ENCODE data around the gene DDIT3. TPM values are rescaled to one million over a fixed set of nuclear protein-coding genes. Genes with fewer than 3 reads are reported as not detected.

DDIT3 gene
- total RNA-seq, 1 donor from 2014 or later = 17.7 TPM

DNA sequence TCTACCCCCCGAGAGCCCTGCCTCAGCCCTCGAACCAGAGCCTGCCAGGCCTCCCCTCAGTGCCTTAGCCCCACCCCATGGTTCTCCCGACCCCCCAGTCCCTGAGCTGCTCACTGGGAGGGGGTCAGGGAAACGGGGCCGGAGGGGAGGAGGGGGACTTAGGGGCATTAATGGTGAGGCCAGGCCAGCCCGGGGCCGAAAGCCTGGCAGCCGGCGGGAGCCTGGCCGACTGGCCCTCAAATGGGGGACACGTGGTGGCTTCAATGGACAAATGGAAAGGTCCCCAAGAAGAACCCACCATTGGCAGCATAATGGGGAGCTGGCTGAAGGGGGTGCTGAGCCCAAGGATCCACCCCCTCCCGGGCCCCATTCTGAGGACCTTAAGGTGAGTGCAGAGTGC lies 7.9 kb upstream of the DDIT3 start:
- Mint-ChIP-seq H3K36me3 (peaks cover 19% of the 10 kb centered on the region), H3K9me3 (no peaks in the 10 kb centered on the region), H3K27me3 (no peaks in the 10 kb centered on the region), H3K4me1 (ENCODE audit: unreplicated experiment) (peaks cover 29% of the 10 kb centered on the region), H3K4me3 (no peak overlapping the region), H3K27ac (no peak overlapping the region)
- TF ChIP-seq, protein P1, sequence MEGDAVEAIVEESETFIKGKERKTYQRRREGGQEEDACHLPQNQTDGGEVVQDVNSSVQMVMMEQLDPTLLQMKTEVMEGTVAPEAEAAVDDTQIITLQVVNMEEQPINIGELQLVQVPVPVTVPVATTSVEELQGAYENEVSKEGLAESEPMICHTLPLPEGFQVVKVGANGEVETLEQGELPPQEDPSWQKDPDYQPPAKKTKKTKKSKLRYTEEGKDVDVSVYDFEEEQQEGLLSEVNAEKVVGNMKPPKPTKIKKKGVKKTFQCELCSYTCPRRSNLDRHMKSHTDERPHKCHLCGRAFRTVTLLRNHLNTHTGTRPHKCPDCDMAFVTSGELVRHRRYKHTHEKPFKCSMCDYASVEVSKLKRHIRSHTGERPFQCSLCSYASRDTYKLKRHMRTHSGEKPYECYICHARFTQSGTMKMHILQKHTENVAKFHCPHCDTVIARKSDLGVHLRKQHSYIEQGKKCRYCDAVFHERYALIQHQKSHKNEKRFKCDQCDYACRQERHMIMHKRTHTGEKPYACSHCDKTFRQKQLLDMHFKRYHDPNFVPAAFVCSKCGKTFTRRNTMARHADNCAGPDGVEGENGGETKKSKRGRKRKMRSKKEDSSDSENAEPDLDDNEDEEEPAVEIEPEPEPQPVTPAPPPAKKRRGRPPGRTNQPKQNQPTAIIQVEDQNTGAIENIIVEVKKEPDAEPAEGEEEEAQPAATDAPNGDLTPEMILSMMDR (conservative IDR thresholded peaks at IDR 0.05) = no peak
- no peak for DNase-seq (ENCODE audit: extremely low spot score, unreplicated experiment)

DNA sequence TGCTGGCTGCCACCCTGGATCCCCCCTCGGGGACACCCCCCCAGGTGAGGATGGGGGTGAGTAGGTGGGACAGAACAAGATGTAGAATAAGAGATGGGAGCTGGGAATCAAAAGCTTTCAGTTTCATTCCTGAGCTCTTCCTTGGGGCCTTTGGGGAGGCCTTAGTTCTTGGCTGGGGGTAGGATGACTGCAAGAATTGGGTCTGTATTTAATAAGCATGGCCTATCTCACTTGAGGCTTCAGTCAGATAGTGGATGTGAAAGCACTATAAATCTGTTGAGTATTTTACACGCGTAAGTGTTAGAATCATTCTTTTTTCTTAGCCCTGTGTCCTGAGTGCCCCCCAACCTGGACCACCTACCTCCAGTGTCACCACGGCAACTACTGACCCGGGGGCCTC lies 6.9 kb upstream of the DDIT3 start:
- H3K4me3 Mint-ChIP-seq = no peak overlapping the region
- no peaks in the 10 kb centered on the region for H3K9me3 Mint-ChIP-seq
- peaks cover 12% of the 10 kb centered on the region for H3K36me3 Mint-ChIP-seq
- peaks cover 30% of the 10 kb centered on the region for H3K4me1 Mint-ChIP-seq (ENCODE audit: unreplicated experiment)
- H3K27me3 Mint-ChIP-seq = no peaks in the 10 kb centered on the region
- TF ChIP-seq, protein P1 (conservative IDR thresholded peaks at IDR 0.05) = no peak
- no peak for DNase-seq (ENCODE audit: extremely low spot score, unreplicated experiment)
- H3K27ac Mint-ChIP-seq = no peak overlapping the region

DNA sequence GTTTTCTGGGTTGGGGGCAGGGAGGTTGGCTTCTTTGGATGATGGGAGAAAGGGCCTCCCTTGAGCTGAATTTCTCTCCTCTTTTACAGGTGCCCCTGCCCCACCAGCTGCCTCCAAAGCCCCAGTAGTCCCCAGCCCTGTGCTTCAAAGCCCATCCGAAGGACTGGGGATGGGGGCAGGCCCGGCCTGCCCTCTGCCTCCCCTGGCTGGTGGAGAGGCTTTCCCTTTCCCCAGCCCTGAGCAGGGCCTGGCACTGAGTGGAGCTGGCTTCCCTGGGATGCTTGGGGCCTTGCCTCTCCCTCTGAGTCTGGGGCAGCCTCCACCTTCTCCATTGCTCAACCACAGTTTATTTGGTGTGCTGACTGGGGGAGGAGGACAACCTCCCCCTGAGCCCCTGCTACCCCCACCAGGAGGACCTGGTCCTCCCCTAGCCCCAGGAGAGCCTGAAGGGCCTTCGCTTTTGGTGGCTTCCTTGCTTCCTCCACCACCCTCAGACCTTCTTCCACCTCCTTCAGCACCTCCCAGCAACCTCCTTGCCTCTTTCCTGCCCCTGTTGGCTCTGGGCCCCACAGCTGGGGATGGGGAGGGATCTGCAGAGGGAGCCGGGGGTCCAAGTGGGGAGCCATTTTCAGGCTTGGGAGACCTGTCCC lies 6.3 kb upstream of the DDIT3 start:
- Mint-ChIP-seq H3K4me1 (ENCODE audit: unreplicated experiment) (peaks cover 36% of the 10 kb centered on the region), H3K27me3 (no peaks in the 10 kb centered on the region), H3K9me3 (no peaks in the 10 kb centered on the region), H3K36me3 (peaks cover 12% of the 10 kb centered on the region), H3K27ac (no peak overlapping the region), H3K4me3 (no peak overlapping the region)
- TF ChIP-seq, protein P1 (conservative IDR thresholded peaks at IDR 0.05) = no peak
- DNase-seq (ENCODE audit: extremely low spot score, unreplicated experiment) = no peak

DNA sequence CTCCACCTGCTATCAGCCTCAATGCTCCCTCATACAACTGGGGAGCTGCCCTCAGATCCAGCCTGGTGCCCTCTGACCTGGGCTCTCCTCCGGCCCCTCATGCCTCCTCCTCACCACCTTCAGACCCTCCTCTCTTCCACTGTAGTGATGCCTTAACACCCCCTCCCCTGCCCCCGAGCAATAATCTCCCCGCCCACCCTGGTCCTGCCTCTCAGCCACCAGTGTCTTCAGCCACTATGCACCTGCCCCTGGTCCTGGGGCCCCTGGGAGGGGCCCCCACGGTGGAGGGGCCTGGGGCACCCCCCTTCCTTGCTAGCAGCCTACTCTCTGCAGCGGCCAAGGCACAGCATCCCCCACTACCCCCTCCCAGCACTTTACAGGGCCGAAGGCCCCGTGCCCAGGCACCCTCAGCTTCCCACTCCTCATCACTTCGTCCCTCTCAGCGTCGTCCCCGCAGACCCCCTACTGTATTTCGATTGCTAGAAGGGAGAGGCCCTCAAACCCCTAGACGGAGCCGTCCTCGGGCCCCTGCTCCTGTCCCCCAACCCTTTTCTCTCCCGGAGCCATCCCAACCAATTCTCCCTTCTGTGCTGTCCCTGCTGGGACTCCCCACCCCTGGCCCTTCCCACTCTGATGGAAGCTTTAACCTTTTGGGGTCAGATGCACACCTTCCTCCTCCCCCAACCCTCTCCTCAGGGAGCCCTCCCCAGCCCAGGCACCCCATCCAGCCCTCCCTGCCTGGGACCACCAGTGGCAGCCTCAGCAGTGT lies 5.5 kb upstream of the DDIT3 start:
- peaks cover 12% of the 10 kb centered on the region for H3K36me3 Mint-ChIP-seq
- peaks cover 39% of the 10 kb centered on the region for H3K4me1 Mint-ChIP-seq (ENCODE audit: unreplicated experiment)
- no peak overlapping the region for H3K4me3 Mint-ChIP-seq
- TF ChIP-seq, protein P1 (conservative IDR thresholded peaks at IDR 0.05) = no peak
- H3K27ac Mint-ChIP-seq = no peak overlapping the region
- no peaks in the 10 kb centered on the region for H3K9me3 Mint-ChIP-seq
- H3K27me3 Mint-ChIP-seq = no peaks in the 10 kb centered on the region
- DNase-seq (ENCODE audit: extremely low spot score, unreplicated experiment) = no peak

DNA sequence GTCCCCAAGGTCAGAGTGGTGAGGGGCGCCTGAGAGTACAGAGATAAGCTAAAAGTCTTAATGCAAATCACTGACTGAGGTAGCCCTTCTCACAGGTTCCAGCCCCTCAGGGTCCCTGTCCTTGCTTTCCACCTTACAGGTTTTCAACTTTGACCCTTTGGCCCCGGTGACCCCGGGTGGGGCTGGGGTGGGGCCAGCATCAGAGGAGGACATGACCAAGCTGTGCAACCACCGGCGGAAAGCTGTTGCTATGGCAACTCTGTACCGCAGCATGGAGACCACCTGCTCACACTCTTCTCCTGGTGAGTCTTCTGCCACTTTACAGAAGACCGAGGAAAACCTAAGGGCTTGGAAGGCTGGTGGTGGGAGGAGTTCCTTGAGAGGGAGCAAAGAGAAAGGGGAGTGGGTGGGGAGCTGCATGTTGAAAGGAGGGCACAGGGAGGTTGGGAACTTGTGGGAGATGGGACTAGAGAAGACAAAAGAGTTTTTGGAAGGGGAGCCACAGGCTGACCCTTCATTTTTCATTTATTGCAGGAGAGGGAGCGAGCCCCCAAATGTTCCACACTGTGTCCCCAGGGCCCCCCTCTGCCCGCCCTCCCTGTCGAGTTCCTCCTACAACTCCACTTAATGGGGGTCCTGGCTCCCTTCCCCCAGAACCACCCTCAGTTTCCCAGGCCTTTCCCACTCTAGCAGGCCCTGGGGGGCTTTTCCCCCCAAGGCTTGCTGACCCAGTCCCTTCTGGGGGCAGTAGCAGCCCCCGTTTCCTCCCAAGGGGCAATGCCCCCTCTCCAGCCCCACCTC lies 4.7 kb upstream of the DDIT3 start:
- peaks cover 10% of the 10 kb centered on the region for H3K36me3 Mint-ChIP-seq
- no peaks in the 10 kb centered on the region for H3K27me3 Mint-ChIP-seq
- H3K4me1 Mint-ChIP-seq (ENCODE audit: unreplicated experiment) = peaks cover 37% of the 10 kb centered on the region
- H3K27ac Mint-ChIP-seq = peak overlapping the region; percentile 80
- H3K4me3 Mint-ChIP-seq = peak overlapping the region; percentile 98
- no peaks in the 10 kb centered on the region for H3K9me3 Mint-ChIP-seq
- TF ChIP-seq, protein P1 (conservative IDR thresholded peaks at IDR 0.05) = no peak
- no peak for DNase-seq (ENCODE audit: extremely low spot score, unreplicated experiment)
